Measurements from ENCODE around the gene HOXA1. TPM values are rescaled to one million over a fixed set of nuclear protein-coding genes. Genes with fewer than 3 reads are reported as not detected.

HOXA1 gene
- 0.55 and 0.61 TPM in 2 replicates for total RNA-seq

DNA sequence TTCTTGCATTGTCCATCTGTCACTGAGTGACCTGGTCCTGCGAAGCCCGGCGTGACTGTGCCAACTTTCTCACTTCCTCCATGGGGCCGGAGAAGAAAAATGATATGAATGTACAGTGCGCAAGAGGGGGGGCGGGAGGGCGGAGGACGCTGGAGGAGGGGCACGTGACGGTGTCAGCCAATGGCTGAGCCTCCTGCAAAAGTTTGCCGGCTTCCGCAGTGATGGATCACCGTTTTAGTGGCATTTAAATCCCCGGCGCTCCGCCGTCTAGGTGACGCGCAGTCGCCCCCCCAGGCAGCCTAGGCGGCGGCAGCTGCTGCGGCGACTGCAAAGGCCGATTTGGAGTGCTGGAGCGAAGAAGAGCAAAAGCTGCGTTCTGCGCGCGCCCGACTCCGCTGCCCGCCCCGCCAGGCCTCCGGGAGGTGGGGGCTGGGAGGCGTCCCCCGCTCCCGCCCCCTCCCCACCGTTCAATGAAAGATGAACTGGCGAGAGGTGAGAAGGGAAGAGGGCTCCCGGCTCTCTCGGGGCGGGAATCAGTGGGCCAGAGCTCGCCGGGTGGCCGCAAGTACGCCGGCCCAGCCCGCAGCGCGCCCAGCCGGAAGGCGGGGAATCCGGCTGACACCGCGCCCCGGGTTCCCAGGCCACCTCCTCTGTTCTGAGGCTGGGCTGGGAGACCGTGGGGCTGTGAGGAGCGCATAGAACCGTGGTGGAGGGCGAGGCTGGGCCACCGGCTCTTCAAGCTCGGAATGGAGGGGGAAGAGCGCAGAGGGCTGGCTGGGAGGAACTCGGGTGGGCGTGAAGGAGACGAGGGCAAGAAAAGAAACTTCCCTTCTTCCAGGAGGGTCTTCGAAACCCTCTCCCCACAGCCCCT lies at the start of gene HOXA1:
Gene HOXA1 (minus strand): TSS at position 104 of the 871 bp plus-strand sequence. CDS start 88 bp downstream, at position 16.
- H3K36me3 Mint-ChIP-seq (ENCODE audit: low read depth), result peaks cover 15% of the 10 kb centered on the region
- peak; percentile 67 for DNase-seq
- peaks cover 52% of the 10 kb centered on the region for H3K27me3 Mint-ChIP-seq
- H3K9me3 Mint-ChIP-seq, result no peaks in the 10 kb centered on the region
- peak within 1 kb of the TSS; percentile 94 for H3K4me3 Mint-ChIP-seq
- TF ChIP-seq, protein P1, sequence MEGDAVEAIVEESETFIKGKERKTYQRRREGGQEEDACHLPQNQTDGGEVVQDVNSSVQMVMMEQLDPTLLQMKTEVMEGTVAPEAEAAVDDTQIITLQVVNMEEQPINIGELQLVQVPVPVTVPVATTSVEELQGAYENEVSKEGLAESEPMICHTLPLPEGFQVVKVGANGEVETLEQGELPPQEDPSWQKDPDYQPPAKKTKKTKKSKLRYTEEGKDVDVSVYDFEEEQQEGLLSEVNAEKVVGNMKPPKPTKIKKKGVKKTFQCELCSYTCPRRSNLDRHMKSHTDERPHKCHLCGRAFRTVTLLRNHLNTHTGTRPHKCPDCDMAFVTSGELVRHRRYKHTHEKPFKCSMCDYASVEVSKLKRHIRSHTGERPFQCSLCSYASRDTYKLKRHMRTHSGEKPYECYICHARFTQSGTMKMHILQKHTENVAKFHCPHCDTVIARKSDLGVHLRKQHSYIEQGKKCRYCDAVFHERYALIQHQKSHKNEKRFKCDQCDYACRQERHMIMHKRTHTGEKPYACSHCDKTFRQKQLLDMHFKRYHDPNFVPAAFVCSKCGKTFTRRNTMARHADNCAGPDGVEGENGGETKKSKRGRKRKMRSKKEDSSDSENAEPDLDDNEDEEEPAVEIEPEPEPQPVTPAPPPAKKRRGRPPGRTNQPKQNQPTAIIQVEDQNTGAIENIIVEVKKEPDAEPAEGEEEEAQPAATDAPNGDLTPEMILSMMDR (IDR thresholded peaks at IDR 0.05), result no peak
- peaks cover 33% of the 10 kb centered on the region for H3K4me1 Mint-ChIP-seq
- peak within 1 kb of the TSS; percentile 76 for H3K27ac Mint-ChIP-seq
- CTCF ChIA-PET, result interaction anchor here (1.1 to 3.7 kb wide), 2 partner anchors 55 to 241 kb away, joined by 3 to 11 read pairs; no protein-coding TSS in a partner anchor
- intact Hi-C loops (cut with micrococcal nuclease), result loop anchor here (1.0 to 5.0 kb wide), 14 partner anchors 35 to 1244 kb away; partner anchors contain the start of genes HIBADH, HOXA4, SKAP2 and SNX10
- ATAC-seq (ENCODE audit: low read depth), result peak; percentile 87
- POLR2A ChIA-PET, result interaction anchor here (0.6 to 1.9 kb wide), 4 partner anchors 35 to 233 kb away, joined by 3 to 16 read pairs (median 4); partner anchors contain the start of gene HOXA4

DNA sequence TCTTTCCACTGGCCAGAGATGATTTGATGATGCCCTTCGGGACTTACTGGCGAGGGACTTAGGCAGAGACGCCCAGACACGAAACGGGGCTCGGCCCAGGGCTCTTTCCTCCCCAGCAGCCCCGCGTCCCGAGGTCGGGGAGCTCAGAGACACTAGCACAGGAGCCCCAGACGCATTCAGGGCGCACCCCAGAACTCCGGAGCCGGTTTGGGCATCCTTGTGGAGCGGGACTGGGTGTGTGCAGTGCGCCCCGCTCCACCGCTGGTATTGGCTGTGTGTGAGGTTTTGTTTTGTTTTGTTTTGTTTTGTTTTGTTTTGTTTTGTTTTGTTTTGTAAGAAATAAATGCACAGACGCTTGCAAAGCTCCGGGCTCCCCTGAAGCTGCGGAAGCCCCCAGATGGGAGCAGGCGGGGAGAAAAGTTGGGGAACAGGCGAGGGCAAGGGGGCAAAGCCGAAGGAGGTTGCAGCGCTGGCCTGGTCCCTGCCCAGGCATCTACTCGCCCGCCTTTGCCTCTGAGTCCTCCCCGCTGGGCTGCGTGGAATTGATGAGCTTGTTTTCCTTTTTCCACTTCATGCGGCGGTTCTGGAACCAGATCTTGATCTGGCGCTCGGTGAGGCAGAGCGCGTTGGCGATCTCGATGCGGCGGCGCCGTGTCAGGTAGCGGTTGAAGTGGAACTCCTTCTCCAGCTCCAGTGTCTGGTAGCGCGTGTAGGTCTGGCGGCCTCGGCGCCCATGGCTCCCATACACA lies 49.5 kb upstream of the HOXA1 start:
- Mint-ChIP-seq H3K27me3 (peaks cover 52% of the 10 kb centered on the region), H3K4me1 (peaks cover 20% of the 10 kb centered on the region), H3K36me3 (ENCODE audit: low read depth) (no peaks in the 10 kb centered on the region), H3K4me3 (no peak overlapping the region), H3K9me3 (no peaks in the 10 kb centered on the region), H3K27ac (no peak overlapping the region)
- intact Hi-C loops (cut with micrococcal nuclease), result no loop called here
- ChIA-PET POLR2A (no interaction called here), CTCF (no interaction called here)
- no peak for DNase-seq
- TF ChIP-seq, protein P1 (IDR thresholded peaks at IDR 0.05), result no peak
- ATAC-seq (ENCODE audit: low read depth), result no peak

DNA sequence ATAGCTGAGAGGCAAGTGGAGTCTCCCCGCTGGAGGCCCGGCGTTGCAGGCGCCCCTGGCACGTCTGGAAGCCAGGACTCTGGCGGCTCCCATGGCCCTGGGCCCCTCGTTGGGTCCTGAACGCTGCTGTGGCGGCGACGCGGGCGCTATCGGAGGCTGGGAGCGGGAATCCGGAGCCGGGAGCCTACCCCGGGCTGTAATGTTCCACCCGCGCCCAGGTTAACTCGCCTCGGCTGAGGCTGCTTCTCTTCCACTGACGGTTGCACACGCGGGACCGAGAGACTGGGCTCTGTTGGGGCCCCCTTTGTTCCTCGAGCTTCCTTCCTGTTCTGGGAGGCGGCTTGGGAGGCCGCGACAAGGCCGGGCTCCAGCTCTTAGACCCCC lies 49.0 kb upstream of the HOXA1 start:
- DNase-seq, result no peak
- no peaks in the 10 kb centered on the region for H3K36me3 Mint-ChIP-seq (ENCODE audit: low read depth)
- H3K27ac Mint-ChIP-seq, result no peak overlapping the region
- no peak for ATAC-seq (ENCODE audit: low read depth)
- no peaks in the 10 kb centered on the region for H3K9me3 Mint-ChIP-seq
- H3K4me3 Mint-ChIP-seq, result no peak overlapping the region
- intact Hi-C loops (cut with micrococcal nuclease), result no loop called here
- H3K27me3 Mint-ChIP-seq, result peaks cover 53% of the 10 kb centered on the region
- TF ChIP-seq, protein P1 (IDR thresholded peaks at IDR 0.05), result no peak
- ChIA-PET POLR2A (no interaction called here), CTCF (interaction anchor here (1.4 kb wide), 1 partner anchor 287 kb away, joined by 3 read pairs; no protein-coding TSS in a partner anchor)
- H3K4me1 Mint-ChIP-seq, result peaks cover 19% of the 10 kb centered on the region

DNA sequence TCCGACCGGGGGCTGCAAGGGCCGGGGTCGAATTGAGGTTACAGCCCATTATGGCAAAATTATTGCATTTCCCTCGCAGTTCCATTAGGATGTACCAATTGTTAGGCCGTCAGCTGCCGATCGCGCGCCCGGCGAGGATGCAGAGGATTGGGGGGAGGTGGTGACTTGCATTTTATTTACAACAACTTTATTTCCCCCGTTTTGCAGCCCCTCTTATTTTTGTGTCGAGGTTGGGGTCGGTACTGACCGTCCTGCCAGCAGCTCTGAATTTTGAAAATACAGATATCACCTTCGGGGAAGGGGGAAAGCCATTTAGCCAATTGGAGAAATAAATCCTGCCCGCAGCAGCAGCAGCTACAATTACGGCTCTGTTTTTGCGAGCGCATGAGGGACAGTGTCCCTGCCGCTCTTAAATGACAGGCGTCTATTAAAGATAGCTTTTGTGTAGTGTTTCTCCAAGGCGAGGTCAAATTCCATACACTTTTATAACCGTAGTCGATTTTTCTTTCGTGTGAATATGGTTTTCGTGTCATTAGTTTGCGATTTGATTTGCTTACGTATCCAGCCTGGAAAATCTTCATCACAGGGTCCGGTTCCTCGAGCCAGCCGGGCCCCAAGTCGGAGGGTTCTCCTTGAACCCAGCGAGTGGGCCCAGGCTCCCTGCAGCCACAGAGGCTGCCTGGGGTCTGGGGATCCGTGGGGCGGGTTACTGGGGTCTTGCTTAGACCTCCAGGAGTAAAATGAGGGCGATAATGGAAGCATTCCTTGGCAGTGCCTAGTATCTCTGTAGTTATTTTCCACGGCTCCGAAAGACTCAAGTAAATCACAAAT lies 48.4 kb upstream of the HOXA1 start:
- Mint-ChIP-seq H3K4me3 (no peak overlapping the region), H3K36me3 (ENCODE audit: low read depth) (no peaks in the 10 kb centered on the region), H3K9me3 (no peaks in the 10 kb centered on the region), H3K27ac (no peak overlapping the region), H3K27me3 (peaks cover 49% of the 10 kb centered on the region), H3K4me1 (peaks cover 19% of the 10 kb centered on the region)
- CTCF ChIA-PET, result interaction anchor here (1.4 kb wide), 1 partner anchor 287 kb away, joined by 3 read pairs; no protein-coding TSS in a partner anchor
- ATAC-seq (ENCODE audit: low read depth), result no peak
- POLR2A ChIA-PET, result interaction anchor here (0.9 kb wide), 1 partner anchor 288 kb away, joined by 3 read pairs; no protein-coding TSS in a partner anchor
- no peak for DNase-seq
- intact Hi-C loops (cut with micrococcal nuclease), result no loop called here
- TF ChIP-seq, protein P1 (IDR thresholded peaks at IDR 0.05), result no peak

Measured in activated B cell treated with CpG ODN at 0.5 μM for 24 hours (primary cell).